ENCODE measurements around the gene OSBPL2. TPM values are rescaled to one million over a fixed set of nuclear protein-coding genes. Genes with fewer than 3 reads are reported as not detected.

Gene OSBPL2
- total RNA-seq, 1 experiment from 2014 or later = 115 TPM

DNA sequence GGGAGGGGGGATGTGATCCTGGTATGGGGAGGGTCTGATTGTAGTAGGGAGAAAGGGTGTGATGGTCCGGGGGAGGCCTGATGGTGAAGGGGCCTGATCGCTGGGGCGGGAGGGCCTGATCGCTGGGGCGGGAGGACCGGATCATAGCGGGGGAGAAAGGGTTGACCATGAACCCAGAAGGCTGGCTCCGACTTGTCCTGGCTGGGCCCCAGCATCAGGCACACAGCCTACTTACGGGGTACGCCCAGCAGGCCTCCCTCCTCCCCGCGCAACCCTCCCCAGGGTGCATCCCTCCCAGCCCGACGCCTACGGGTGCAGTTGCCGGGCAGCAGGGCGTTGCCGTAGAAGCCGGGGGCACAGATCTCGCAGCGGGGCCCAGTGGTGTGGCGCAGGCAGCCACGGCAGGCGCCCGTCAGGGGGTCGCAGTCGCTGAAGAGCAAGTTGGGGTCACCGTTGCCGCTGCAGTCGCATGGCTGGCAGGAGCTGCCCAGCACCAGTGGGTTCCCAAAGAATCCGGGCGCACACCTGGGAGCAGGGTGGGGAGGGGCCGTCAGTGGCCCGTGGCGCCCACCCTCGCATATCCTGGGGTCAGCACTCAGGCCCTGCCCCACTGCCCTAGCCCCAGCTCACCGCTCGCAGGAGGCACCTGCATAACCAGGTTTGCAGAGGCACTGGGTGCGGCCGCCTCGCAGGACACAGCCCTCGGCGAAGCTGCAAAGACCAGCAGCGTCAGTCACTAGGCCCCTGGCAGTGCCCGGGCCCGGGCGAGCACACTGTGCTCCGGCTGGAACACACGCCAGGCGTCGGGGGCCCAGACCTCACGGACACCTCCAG, 85.0 kb downstream of the OSBPL2 start:
- no peak overlapping the region for H3K27ac Mint-ChIP-seq (ENCODE audit: unreplicated experiment)
- BruUV-seq (replicated peaks) = no TSS peak

GRCh38 chr20:62323980-62324906, 85.9 kb downstream of the OSBPL2 start:
- Mint-ChIP-seq H3K36me3 (ENCODE audit: insufficient read depth, unreplicated experiment) (peaks cover 100% of the 10 kb centered on the region), H3K4me1 (ENCODE audit: low read depth, unreplicated experiment) (no peaks in the 10 kb centered on the region), H3K27ac (ENCODE audit: unreplicated experiment) (no peak overlapping the region), H3K9me3 (ENCODE audit: low read depth, unreplicated experiment) (no peaks in the 10 kb centered on the region), H3K4me3 (ENCODE audit: low read depth, unreplicated experiment) (no peak overlapping the region), H3K27me3 (ENCODE audit: unreplicated experiment) (no peaks in the 10 kb centered on the region)
- DNase-seq = no peak
- intact Hi-C loops (cut with micrococcal nuclease; ENCODE audit: unreplicated experiment) = no loop called here
- no peak for TF ChIP-seq CTCF (IDR thresholded peaks at IDR 0.05; ENCODE audit: unreplicated experiment)
- BruUV-seq (replicated peaks) = TSS peak; percentile 39
- CTCF ChIA-PET = no interaction called here

More for the DNA sequence above, 85.0 kb downstream of the OSBPL2 start:
- no peak overlapping the region for H3K4me3 Mint-ChIP-seq (ENCODE audit: low read depth, unreplicated experiment)
- no peaks in the 10 kb centered on the region for H3K27me3 Mint-ChIP-seq (ENCODE audit: unreplicated experiment)
- CTCF ChIA-PET = no interaction called here
- H3K4me1 Mint-ChIP-seq (ENCODE audit: low read depth, unreplicated experiment) = no peaks in the 10 kb centered on the region
- intact Hi-C loops (cut with micrococcal nuclease; ENCODE audit: unreplicated experiment) = no loop called here
- TF ChIP-seq CTCF (IDR thresholded peaks at IDR 0.05; ENCODE audit: unreplicated experiment) = no peak
- no peaks in the 10 kb centered on the region for H3K9me3 Mint-ChIP-seq (ENCODE audit: low read depth, unreplicated experiment)
- no peak for DNase-seq
- H3K36me3 Mint-ChIP-seq (ENCODE audit: insufficient read depth, unreplicated experiment) = peaks cover 100% of the 10 kb centered on the region

DNA sequence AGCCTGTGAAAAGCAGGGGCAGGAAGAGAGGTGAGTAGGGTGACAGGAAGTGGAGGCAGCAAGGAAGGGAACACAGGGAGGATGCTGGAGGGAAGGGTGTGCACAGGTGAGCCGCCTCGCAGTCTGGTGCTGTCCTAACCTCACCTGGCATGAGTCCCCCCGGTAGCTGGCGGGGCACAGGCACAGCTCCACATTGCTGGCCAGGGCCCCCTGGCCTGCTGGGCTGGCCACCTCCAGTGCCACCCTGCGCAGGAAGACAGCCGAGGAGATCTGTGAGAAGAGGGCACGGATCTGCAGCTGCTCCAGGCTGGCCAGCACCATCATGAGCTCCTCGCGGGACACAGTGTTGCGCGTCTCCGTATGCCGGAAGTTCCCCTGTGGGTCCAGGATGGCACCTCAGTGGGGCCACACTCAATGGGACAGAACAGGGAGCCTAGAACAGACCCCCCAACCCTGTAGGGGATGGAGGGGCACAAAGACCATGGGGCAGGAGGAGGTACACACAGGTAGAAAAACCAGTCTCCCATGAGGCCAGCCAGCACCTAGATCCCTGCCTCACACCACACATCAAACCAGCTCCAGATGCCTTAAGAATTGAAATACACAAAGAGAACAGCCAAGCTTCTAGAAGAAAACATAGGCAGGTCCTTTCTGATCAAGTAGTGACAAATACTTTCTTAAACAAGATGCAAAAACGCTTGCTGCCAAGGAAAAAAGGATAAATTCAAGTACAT, 87.0 kb downstream of the OSBPL2 start:
- CTCF ChIA-PET = no interaction called here

More for the DNA sequence above, 87.0 kb downstream of the OSBPL2 start:
- Mint-ChIP-seq H3K36me3 (ENCODE audit: insufficient read depth, unreplicated experiment) (peaks cover 100% of the 10 kb centered on the region), H3K4me3 (ENCODE audit: low read depth, unreplicated experiment) (no peak overlapping the region), H3K9me3 (ENCODE audit: low read depth, unreplicated experiment) (no peaks in the 10 kb centered on the region), H3K4me1 (ENCODE audit: low read depth, unreplicated experiment) (no peaks in the 10 kb centered on the region), H3K27me3 (ENCODE audit: unreplicated experiment) (no peaks in the 10 kb centered on the region), H3K27ac (ENCODE audit: unreplicated experiment) (no peak overlapping the region)
- BruUV-seq (replicated peaks) = no TSS peak
- TF ChIP-seq CTCF (IDR thresholded peaks at IDR 0.05; ENCODE audit: unreplicated experiment) = no peak
- intact Hi-C loops (cut with micrococcal nuclease; ENCODE audit: unreplicated experiment) = no loop called here
- DNase-seq = no peak

Data from Calu3 (cell line).